K562 (cell line): Measurements from ENCODE around the gene PYGO2. TPM values are rescaled to one million over a fixed set of nuclear protein-coding genes. Genes with fewer than 3 reads are reported as not detected.

Experiments used
- ARID3A ChIP-seq: IDR thresholded peaks from 2 replicates; pipeline ENCODE4 v1.6.1; 2012; ENCODE audit warnings: low read depth, low read length, improper control_type of control experiment, borderline replicate concordance
- BCLAF1 ChIP-seq, 2 experiments: fragments of 450-650 bp in 1 of 2; IDR thresholded peaks; 2 replicates each; pipeline ENCODE4 v1.6.1; 2011 to 2017; ENCODE audit warnings: low read depth in 2 of 2, antibody characterized with exemption in 1 of 2, borderline replicate concordance in 1 of 2, low read length in 1 of 2, mild to moderate bottlenecking in 1 of 2, mixed read lengths in 1 of 2; ENCODE audit not compliant: control insufficient read depth in 1 of 2
- CEBPG ChIP-seq, 3 experiments: fragments of 200-800 bp in 1 of 3; sonication (Bioruptor generic) in 1 of 3; sonication (generic) in 1 of 3; formaldehyde crosslinking in 1 of 3; IDR thresholded peaks in 2 of 3; conservative IDR thresholded peaks in 1 of 3; 2 replicates each; pipeline versions ENCODE4 v1.6.1 to v1.8.0; 2016 to 2022; ENCODE audit warnings: missing compliant biosample characterization in 2 of 3, missing genetic modification characterization in 2 of 3, mild to moderate bottlenecking in 1 of 3, missing genetic modification reagents in 1 of 3
- EP400 ChIP-seq: fragments of 450-650 bp; IDR thresholded peaks from 2 replicates; pipeline ENCODE4 v1.6.1; 2017; ENCODE audit warnings: antibody characterized with exemption, mild to moderate bottlenecking, moderate library complexity
- MLX ChIP-seq, 2 experiments: fragments of 450-650 bp in 1 of 2; sonication (generic) in 1 of 2; formaldehyde crosslinking; conservative IDR thresholded peaks; 2 replicates each; pipeline versions ENCODE4 v1.4.0 to v1.8.1; 2020 to 2022; ENCODE audit warnings: mild to moderate bottlenecking in 1 of 2, missing genetic modification reagents in 1 of 2
- SRSF9 ChIP-seq: fragments of 200-400 bp; formaldehyde crosslinking; IDR thresholded peaks from 2 replicates; pipeline ENCODE4 v1.6.1; 2017; ENCODE audit warnings: low read depth, low read length, borderline replicate concordance
- VEZF1 ChIP-seq: fragments of 200-800 bp; sonication (Bioruptor generic); IDR thresholded peaks from 2 replicates; pipeline ENCODE4 v1.6.1; 2017; ENCODE audit warnings: missing genetic modification characterization, missing compliant biosample characterization
- ZBTB12 ChIP-seq: fragments of 250-450 bp; sonication (Bioruptor Pico); IDR thresholded peaks from 2 replicates; pipeline ENCODE4 v1.4.0; 2020
- ZNF184 ChIP-seq: sonication (generic); formaldehyde crosslinking; IDR thresholded peaks from 2 replicates; pipeline ENCODE4 v1.5.0; 2020; ENCODE audit warnings: missing genetic modification reagents
- ZNF57 ChIP-seq: fragments of 450-650 bp; formaldehyde crosslinking; IDR thresholded peaks from 2 replicates; pipeline ENCODE4 v1.4.0; 2020; ENCODE audit warnings: mild to moderate bottlenecking, moderate library complexity
- ZZZ3 ChIP-seq: fragments of 450-650 bp; IDR thresholded peaks from 2 replicates; pipeline ENCODE4 v1.6.1; 2016; ENCODE audit warnings: antibody characterized with exemption, mild to moderate bottlenecking, moderate library complexity
- polyA plus RNA-seq, 8 experiments: library from polyadenylated mRNA; depleted of rRNA in 4 of 8; stranded (reverse) in 5 of 8; unstranded in 3 of 8; fragments of >200 nt; fragmentation: Nextera tagmentation in 2 of 8; fragmentation: Illumina TruSeq in 1 of 8; extraction: Ambion mirVana in 2 of 8; extraction: Trizol in 1 of 8; gene quantifications; 2 replicates each; pipeline versions ENCODE4 v1.2.1 to v1.2.3, GENCODE V29; 2011 to 2014; ENCODE audit warnings: inconsistent platforms in 1 of 8, missing spikeins in 1 of 8
- total RNA-seq, 7 experiments: library from RNA; depleted of rRNA in 6 of 7; stranded (reverse); fragments of >200 nt in 6 of 7; fragmentation: Illumina TruSeq in 2 of 7; extraction: Trizol in 2 of 7; gene quantifications; 2 replicates each; pipeline versions ENCODE4 v1.2.1 to v1.2.3, GENCODE V29; 2011 to 2021; ENCODE audit warnings: low replicate concordance in 1 of 7

Gene PYGO2
- total and polyA plus RNA-seq, 9 of the 15 experiments (the other 6 are each of a cell fraction or from before 2014, with no cell fraction given): 8.3 to 36.2 (median 18.2) TPM

GRCh38 chr1:154982897-154983648 lies 21.5 kb upstream of the PYGO2 start, which contains the start of gene FLAD1 (continued):
- TF ChIP-seq ZBTB12 (CRISPR knock-in tag) (no peak), ARID3A (peak; percentile 94), SRSF9 (no peak), CEBPG (CRISPR knock-in tag; IDR thresholded peaks at IDR 0.05) (no peak), CEBPG (tag; conservative IDR thresholded peaks at IDR 0.05 in 1 of 2, IDR thresholded peaks at IDR 0.05 in 1 of 2) (no peak), MLX (CRISPR knock-in tag; conservative IDR thresholded peaks at IDR 0.05) (no peak), ZNF184 (no peak), ZZZ3 (peak; percentile 85), ZNF57 (CRISPR knock-in tag) (0 out of 2 replicates have a peak, but pooled peaks have one; percentile 48), EP400 (peak; percentile 97), VEZF1 (CRISPR knock-in tag) (peak; percentile 75), BCLAF1 (IDR thresholded peaks at IDR 0.05; ENCODE audit: borderline replicate concordance in 1 of 2, control insufficient read depth in 1 of 2, low read depth in 2 of 2, low read length in 1 of 2) (no peak)
